HG03354 (cell line): ENCODE measurements around the gene ECSCR.
A peak's percentile ranks its signal among the peaks of the same experiment; 100 is the strongest.

Experiments
- ATAC-seq: cut with Tn5 transposase; IDR thresholded peaks from one replicate; pipeline ENCODE4 v1.9.1; 2021; ENCODE audit warnings: mild to moderate bottlenecking; ENCODE audit not compliant: unreplicated experiment, poor library complexity, severe bottlenecking

Gene ECSCR

GRCh38 chr5:139474890-139475791 lies 12.6 kb upstream of the ECSCR start:
- no peak for ATAC-seq

- no peak for ATAC-seq
Measured at GRCh38 chr5:139473565-139473964, 11.0 kb upstream of the ECSCR start.

- no peak for ATAC-seq
Measured at GRCh38 chr5:139473105-139473504, 10.6 kb upstream of the ECSCR start.

- ATAC-seq = no peak
Measured at GRCh38 chr5:139472386-139473030, 10.0 kb upstream of the ECSCR start.

- peak; percentile 47 for ATAC-seq
Measured at GRCh38 chr5:139470821-139471300, 8.3 kb upstream of the ECSCR start, which contains the start of gene SMIM33. TSS of gene SMIM33 (plus strand) at chr5:139471004. CDS start at chr5:139471122, 118 bp downstream.

GRCh38 chr5:139468421-139468931 lies 5.9 kb upstream of the ECSCR start:
- no peak for ATAC-seq

- ATAC-seq = no peak
Measured at GRCh38 chr5:139461698-139462097, 845 bp downstream of the ECSCR start.

GRCh38 chr5:139461176-139461575 lies 1.4 kb downstream of the ECSCR start:
- ATAC-seq = no peak

GRCh38 chr5:139460455-139460854 lies 2.1 kb downstream of the ECSCR start:
- ATAC-seq = no peak

- ATAC-seq = peak; percentile 39
Measured at GRCh38 chr5:139459451-139459934, 3.0 kb downstream of the ECSCR start.

GRCh38 chr5:139458580-139459407 lies 3.7 kb downstream of the ECSCR start:
- ATAC-seq = peak; percentile 72

- ATAC-seq = peak; percentile 36
Measured at GRCh38 chr5:139457653-139458306, 4.8 kb downstream of the ECSCR start.

- ATAC-seq = no peak
Measured at GRCh38 chr5:139457241-139457640, 5.3 kb downstream of the ECSCR start.

GRCh38 chr5:139456776-139457175 lies 5.8 kb downstream of the ECSCR start:
- ATAC-seq = no peak

- no peak for ATAC-seq
Measured at GRCh38 chr5:139454568-139455290, 7.8 kb downstream of the ECSCR start.

- ATAC-seq = no peak
Measured at GRCh38 chr5:139453683-139454567, 8.6 kb downstream of the ECSCR start.

- ATAC-seq = no peak
Measured at GRCh38 chr5:139451878-139452660, 10.5 kb downstream of the ECSCR start.
